HEK293 (cell line): ENCODE data around the gene PRDM11.

Source experiments
- CTCF ChIA-PET: fragments of 350-600 bp; formaldehyde crosslinking; extraction: SDS; loops from one replicate; lab custom pipeline; 2021; ENCODE audit warnings: antibody characterized with exemption; lab: Yijun Ruan, JAX
- POLR2A ChIA-PET: fragments of 300-600 bp; formaldehyde crosslinking; extraction: SDS; loops from one replicate; lab custom pipeline; 2020; ENCODE audit warnings: antibody characterized with exemption, inconsistent platforms; lab: Yijun Ruan, JAX
- H3K27ac ChIP-seq: fragments of 200-500 bp; sonication (Bioruptor generic); 2 replicates; pipeline ENCODE4 v1.5.1; 2014; ENCODE audit warnings: low read depth, low read length, control low read depth, inconsistent platforms; ENCODE audit errors: extremely low read depth
- H3K36me3 ChIP-seq, 2 experiments: fragments of 200-500 bp in 1 of 2; sonication (Bioruptor generic) in 1 of 2; 1 replicate in 1 of 2; 2 replicates in 1 of 2; pipeline ENCODE4 v1.5.1; 2014 to 2017; ENCODE audit warnings: inconsistent platforms in 2 of 2, low read length in 2 of 2; ENCODE audit not compliant: control insufficient read depth in 2 of 2, insufficient read depth in 1 of 2
- H3K4me1 ChIP-seq: fragments of 200-500 bp; sonication (Bioruptor generic); 2 replicates; pipeline ENCODE4 v1.5.1; 2014; ENCODE audit warnings: mild to moderate bottlenecking, low read length, inconsistent platforms; ENCODE audit not compliant: control insufficient read depth, insufficient read depth
- H3K4me3 ChIP-seq: 2 replicates; pipeline ENCODE4 v1.5.1; 2011; ENCODE audit warnings: low read depth, mild to moderate bottlenecking, control low read depth, low read length, moderate library complexity
- H3K9me3 ChIP-seq: fragments of 200-500 bp; sonication (Bioruptor generic); 2 replicates; pipeline ENCODE4 v1.5.1; 2014; ENCODE audit warnings: low read depth, low read length, inconsistent platforms; ENCODE audit not compliant: control insufficient read depth, insufficient read depth
- GLIS1 ChIP-seq: fragments of 450-650 bp; formaldehyde crosslinking; IDR thresholded peaks from 2 replicates; pipeline ENCODE4 v1.5.1; 2016; ENCODE audit warnings: missing biosample characterization, missing genetic modification characterization
- GLIS2 ChIP-seq: fragments of 450-650 bp; formaldehyde crosslinking; IDR thresholded peaks from 2 replicates; pipeline ENCODE4 v1.5.1; 2016; ENCODE audit warnings: missing biosample characterization, missing genetic modification characterization
- HIC1 ChIP-seq: fragments of 450-650 bp; formaldehyde crosslinking; IDR thresholded peaks from 2 replicates; pipeline ENCODE4 v1.5.1; 2016; ENCODE audit warnings: missing biosample characterization, missing genetic modification characterization
- HOXC10 ChIP-seq: sonication (generic); formaldehyde crosslinking; IDR thresholded peaks from 2 replicates; pipeline ENCODE4 v1.8.1; 2023; ENCODE audit warnings: mild to moderate bottlenecking, missing genetic modification reagents
- KLF8 ChIP-seq: fragments of 450-650 bp; formaldehyde crosslinking; IDR thresholded peaks from 2 replicates; pipeline ENCODE4 v1.5.1; 2016; ENCODE audit warnings: missing biosample characterization, missing genetic modification characterization
- PATZ1 ChIP-seq: fragments of 450-650 bp; formaldehyde crosslinking; IDR thresholded peaks from 2 replicates; pipeline ENCODE4 v1.5.1; 2016; ENCODE audit warnings: missing biosample characterization, missing genetic modification characterization
- PRDM1 ChIP-seq: fragments of 450-650 bp; formaldehyde crosslinking; IDR thresholded peaks from 2 replicates; pipeline ENCODE4; 2016; ENCODE audit warnings: missing biosample characterization, missing genetic modification characterization
- ZBTB48 ChIP-seq: fragments of 450-650 bp; formaldehyde crosslinking; IDR thresholded peaks from 2 replicates; pipeline ENCODE4 v1.5.1; 2016; ENCODE audit warnings: missing biosample characterization, missing genetic modification characterization
- ZBTB8A ChIP-seq: fragments of 450-650 bp; formaldehyde crosslinking; IDR thresholded peaks from 2 replicates; pipeline ENCODE4 v1.5.1; 2016; ENCODE audit warnings: missing biosample characterization, missing genetic modification characterization
- ZIC2 ChIP-seq: fragments of 450-650 bp; formaldehyde crosslinking; IDR thresholded peaks from 2 replicates; pipeline ENCODE4 v1.5.1; 2016; ENCODE audit warnings: missing biosample characterization, missing genetic modification characterization
- ZNF211 ChIP-seq: fragments of 450-650 bp; formaldehyde crosslinking; IDR thresholded peaks from 2 replicates; pipeline ENCODE4 v1.5.1; 2016; ENCODE audit warnings: low read depth, missing biosample characterization, missing genetic modification characterization
- ZNF223 ChIP-seq: fragments of 450-650 bp; formaldehyde crosslinking; IDR thresholded peaks from 2 replicates; pipeline ENCODE4 v1.5.1; 2016; ENCODE audit warnings: missing biosample characterization, missing genetic modification characterization
- ZNF324 ChIP-seq: fragments of 450-650 bp; formaldehyde crosslinking; IDR thresholded peaks from 2 replicates; pipeline ENCODE4 v1.5.1; 2016; ENCODE audit warnings: missing biosample characterization, missing genetic modification characterization
- ZNF335 ChIP-seq: fragments of 450-650 bp; formaldehyde crosslinking; conservative IDR thresholded peaks from 2 replicates; pipeline ENCODE4 v1.5.1; 2016; ENCODE audit warnings: missing biosample characterization, missing genetic modification characterization
- ZNF600 ChIP-seq: fragments of 450-650 bp; formaldehyde crosslinking; IDR thresholded peaks from 2 replicates; pipeline ENCODE4 v1.5.1; 2016; ENCODE audit warnings: missing biosample characterization, missing genetic modification characterization
- ZSCAN30 ChIP-seq: fragments of 450-650 bp; IDR thresholded peaks from 2 replicates; pipeline ENCODE4 v1.5.1; 2018; ENCODE audit warnings: missing biosample characterization, mild to moderate bottlenecking, missing genetic modification characterization, moderate library complexity
- ZXDB ChIP-seq: fragments of 450-650 bp; formaldehyde crosslinking; IDR thresholded peaks from 2 replicates; pipeline ENCODE4 v1.5.1; 2016; ENCODE audit warnings: missing biosample characterization, missing genetic modification characterization
- TF ChIP-seq, protein P1 (sequence below): fragments of 450-650 bp; formaldehyde crosslinking; IDR thresholded peaks from 2 replicates; pipeline ENCODE4 v1.5.1; 2017; ENCODE audit warnings: missing biosample characterization, mild to moderate bottlenecking, missing genetic modification characterization, moderate library complexity

PRDM11 gene

GRCh38 chr11:45179686-45180178 lies 33.3 kb downstream of the PRDM11 start:
- peak; percentile 43 for TF ChIP-seq ZNF335
- TF ChIP-seq ZXDB = 0 out of 2 replicates have a peak, but pooled peaks have one; percentile 24
- TF ChIP-seq ZBTB48 (tag by site-specific recombination) = peak; percentile 25
- TF ChIP-seq ZNF211 (tag by site-specific recombination) = no peak
- peaks cover 0 to 8% of the 10 kb centered on the region in 2 experiments; a peak in 1 of 3 replicates for H3K36me3 ChIP-seq
- no peaks in the 10 kb centered on the region for H3K9me3 ChIP-seq
- ChIA-PET POLR2A (interaction anchor here (0.9 to 1.4 kb wide), 2 partner anchors 33 kb away, joined by 4 read pairs; partner anchors contain the start of gene PRDM11), CTCF (interaction anchor here (1.2 to 1.4 kb wide), 2 partner anchors 10 to 54 kb away, joined by 4 read pairs; no protein-coding TSS in a partner anchor)
- H3K4me3 ChIP-seq = peak overlapping the region; percentile 30
- H3K4me1 ChIP-seq = no peaks in the 10 kb centered on the region
- peak overlapping the region; percentile 64; the same call in 1 of the 2 replicates for H3K27ac ChIP-seq

DNA sequence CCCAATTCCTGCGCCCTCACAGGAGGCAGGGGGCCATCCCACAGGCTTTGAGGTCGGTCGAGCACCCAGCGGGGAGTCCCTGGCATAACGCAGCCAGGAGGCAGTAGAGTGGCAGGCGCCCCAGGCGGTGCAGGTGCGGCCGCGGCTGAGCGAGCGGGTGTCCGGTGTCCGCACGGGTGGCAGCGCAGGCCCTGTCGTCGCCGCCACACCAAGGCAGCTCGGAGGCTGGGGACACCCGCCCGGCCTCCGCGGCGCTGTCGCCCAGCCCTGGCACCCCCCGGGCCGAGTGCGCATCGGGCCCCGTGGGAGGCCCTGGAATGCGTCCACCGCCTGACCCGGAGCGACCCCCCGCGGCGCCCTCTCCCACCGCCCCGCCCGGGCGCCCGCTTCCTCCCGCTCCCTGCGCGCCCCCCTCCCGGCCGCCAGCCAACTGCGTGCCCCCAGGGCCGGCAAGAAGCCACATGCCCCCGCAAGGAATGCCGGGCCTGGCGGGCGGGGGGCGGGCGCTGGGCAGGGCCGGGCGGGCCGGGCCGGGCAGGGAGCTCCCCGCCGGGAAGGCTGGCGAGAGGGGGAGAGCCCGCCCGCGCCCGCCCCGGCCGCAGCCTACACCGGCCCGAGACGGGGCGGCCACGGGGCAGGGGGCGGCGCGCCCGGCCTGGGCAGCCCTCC lies 33.9 kb downstream of the PRDM11 start:
- ChIA-PET POLR2A (interaction anchor here (0.7 to 1.3 kb wide), 3 partner anchors 8 to 113 kb away, joined by 3 to 4 read pairs (median 3); no protein-coding TSS in a partner anchor), CTCF (interaction anchor here (1.2 to 1.4 kb wide), 3 partner anchors 11 to 53 kb away, joined by 3 to 4 read pairs (median 4); no protein-coding TSS in a partner anchor)
- Histone ChIP-seq H3K27ac (peak overlapping the region; percentile 64; the same call in 1 of the 2 replicates), H3K36me3 (peaks cover 0 to 8% of the 10 kb centered on the region in 2 experiments; a peak in 1 of 3 replicates), H3K4me1 (no peaks in the 10 kb centered on the region), H3K9me3 (no peaks in the 10 kb centered on the region), H3K4me3 (peak overlapping the region; percentile 40)
- no peak for TF ChIP-seq KLF8 (tag by site-specific recombination)
- 0 out of 2 replicates have a peak, but pooled peaks have one; percentile 37 for TF ChIP-seq HOXC10 (CRISPR knock-in tag)
- peak; percentile 40; the same call in 1 of the 2 replicates for TF ChIP-seq GLIS2 (tag by site-specific recombination)
- 0 out of 2 replicates have a peak, but pooled peaks have one; percentile 30 for TF ChIP-seq ZSCAN30 (tag by site-specific recombination)
- TF ChIP-seq HIC1 = 0 out of 2 replicates have a peak, but pooled peaks have one; percentile 74
- TF ChIP-seq, protein P1, sequence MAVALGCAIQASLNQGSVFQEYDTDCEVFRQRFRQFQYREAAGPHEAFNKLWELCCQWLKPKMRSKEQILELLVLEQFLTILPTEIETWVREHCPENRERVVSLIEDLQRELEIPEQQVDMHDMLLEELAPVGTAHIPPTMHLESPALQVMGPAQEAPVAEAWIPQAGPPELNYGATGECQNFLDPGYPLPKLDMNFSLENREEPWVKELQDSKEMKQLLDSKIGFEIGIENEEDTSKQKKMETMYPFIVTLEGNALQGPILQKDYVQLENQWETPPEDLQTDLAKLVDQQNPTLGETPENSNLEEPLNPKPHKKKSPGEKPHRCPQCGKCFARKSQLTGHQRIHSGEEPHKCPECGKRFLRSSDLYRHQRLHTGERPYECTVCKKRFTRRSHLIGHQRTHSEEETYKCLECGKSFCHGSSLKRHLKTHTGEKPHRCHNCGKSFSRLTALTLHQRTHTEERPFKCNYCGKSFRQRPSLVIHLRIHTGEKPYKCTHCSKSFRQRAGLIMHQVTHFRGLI = 0 out of 2 replicates have a peak, but pooled peaks have one; percentile 34
- peak; percentile 89 for TF ChIP-seq ZIC2 (tag by site-specific recombination)
- peak; percentile 30; the same call in 1 of the 2 replicates for TF ChIP-seq ZBTB8A
- TF ChIP-seq ZNF223 = 0 out of 2 replicates have a peak, but pooled peaks have one; percentile 22
- no peak for TF ChIP-seq PRDM1 (tag by site-specific recombination)
- peak; percentile 85 for TF ChIP-seq GLIS1 (tag by site-specific recombination)
- no peak for TF ChIP-seq ZNF324 (tag by site-specific recombination)
- TF ChIP-seq PATZ1 = peak; percentile 28; the same call in 1 of the 2 replicates
- TF ChIP-seq ZNF600 = 0 out of 2 replicates have a peak, but pooled peaks have one; percentile 39
- TF ChIP-seq, all 188 proteins: peak for 11
